Measurements from ENCODE around the gene EP400. TPM values are rescaled to one million over a fixed set of nuclear protein-coding genes. Genes with fewer than 3 reads are reported as not detected.

The EP400 gene
- total and polyA plus RNA-seq, 9 of the 15 experiments (the other 6 are each of a cell fraction or from before 2014, with no cell fraction given) = 4.5 to 58.0 (median 7.0) TPM

GRCh38 chr12:132028111-132028510 is 78.4 kb downstream of the EP400 start (continued):
- TF ChIP-seq E2F5 (CRISPR knock-in tag; IDR thresholded peaks at IDR 0.05) (no peak), SNRNP70 (optimal IDR thresholded peaks at IDR 0.05; ENCODE audit: low read depth, low read length) (no peak), NR0B1 (IDR thresholded peaks at IDR 0.05; ENCODE audit: partially characterized antibody) (no peak), SIN3B (IDR thresholded peaks at IDR 0.05; ENCODE audit: low read depth) (no peak)

GRCh38 chr12:132029503-132030300 is 80.0 kb downstream of the EP400 start:
- Histone ChIP-seq H3K79me2 (ENCODE audit: control insufficient read depth, insufficient read depth, low read length) (no peaks in the 10 kb centered on the region), H3K9me3 (replicated peaks; ENCODE audit: control insufficient read depth, insufficient read depth, low read depth, low read length) (no peaks in the 10 kb centered on the region), H3K4me2 (ENCODE audit: insufficient read depth, low read length) (no peak overlapping the region), H3K36me3 (ENCODE audit: control insufficient read depth, insufficient read depth, low read length) (peaks cover 92% of the 10 kb centered on the region), H3K27me3 (ENCODE audit: control insufficient read depth in 2 of 2, insufficient read depth in 2 of 2, low read length in 2 of 2) (no peaks in the 10 kb centered on the region), H3K9ac (ENCODE audit: insufficient read depth in 1 of 2, low read depth in 2 of 2, low read length in 2 of 2) (no peak overlapping the region), H2AFZ (ENCODE audit: low read depth, low read length) (no peak overlapping the region), H3K9me1 (ENCODE audit: control insufficient read depth, insufficient read depth, low read length) (no peaks in the 10 kb centered on the region), H3K4me1 (replicated peaks in 1 of 2; ENCODE audit: control insufficient read depth in 2 of 2, insufficient read depth in 2 of 2, low read length in 2 of 2) (peaks cover 0 to 3% of the 10 kb centered on the region in 2 experiments; a peak in 1 of 5 replicates), H4K20me1 (replicated peaks; ENCODE audit: control insufficient read depth, insufficient read depth, low read length) (no peaks in the 10 kb centered on the region; the same call in 1 of the 2 replicates), H3K27ac (ENCODE audit: extremely low read depth, low read depth, low read length) (no peak overlapping the region), H3K4me3 (no peak overlapping the region)
- FAIRE-seq = no peak
- intact Hi-C loops (cut with micrococcal nuclease) (no loop called here), in situ Hi-C loops (cut with MboI) (no loop called here)
- no peak for TF ChIP-seq RBM39 (optimal IDR thresholded peaks at IDR 0.05; ENCODE audit: low read depth, low read length)
- TF ChIP-seq ID3 (CRISPR knock-in tag; IDR thresholded peaks at IDR 0.05) = no peak
- TF ChIP-seq ID3 (tag; IDR thresholded peaks at IDR 0.05) = no peak
- no peak for TF ChIP-seq TFAM (CRISPR knock-in tag; conservative IDR thresholded peaks at IDR 0.05)
- 92% methylated on average over 24 of the region's 26 CpGs for WGBS (ENCODE audit: insufficient coverage, low coverage, missing lambda C conversion rate)
- BruUV-seq (replicated peaks) = no TSS peak
- DNase-seq (ENCODE audit: extremely low read depth in 1 of 4, low spot score in 3 of 4) = no peak
- ChIA-PET POLR2A (no interaction called here), CTCF (ENCODE audit: low intra/inter-chr PET ratio) (no interaction called here)
- no peak for ATAC-seq
